ENCODE data around the gene LARP1B. TPM values are rescaled to one million over a fixed set of nuclear protein-coding genes. Genes with fewer than 3 reads are reported as not detected.

The LARP1B gene
- total and polyA plus RNA-seq, 2 donors (not counting 1 experiment from before 2014, with no cell fraction given), result 4.5 to 14.6 TPM

- Mint-ChIP-seq H3K27ac (no peak overlapping the region), H3K27me3 (no peaks in the 10 kb centered on the region), H3K4me3 (no peak overlapping the region), H3K9me3 (ENCODE audit: insufficient read depth) (no peaks in the 10 kb centered on the region), H3K4me1 (peaks cover 2% of the 10 kb centered on the region)
- Histone ChIP-seq H4K20me1 (ENCODE audit: control insufficient read depth, insufficient read depth, low read length, poor library complexity, severe bottlenecking) (no peaks in the 10 kb centered on the region), H3K4me1 (ENCODE audit: control insufficient read depth in 2 of 2, insufficient read depth in 2 of 2, low read length in 2 of 2) (no peaks in the 10 kb centered on the region), H3K4me3 (ENCODE audit: control extremely low read depth in 1 of 5, extremely low read depth in 1 of 5, insufficient read depth in 1 of 5, low read depth in 2 of 5, low read length in 4 of 5) (no peak overlapping the region), H3K4me2 (replicated peaks; ENCODE audit: low read depth, low read length, poor library complexity, severe bottlenecking) (no peak overlapping the region), H2AFZ (ENCODE audit: insufficient read depth, low read depth, low read length, poor library complexity, severe bottlenecking) (no peak overlapping the region), H3K36me3 (replicated peaks in 1 of 2; ENCODE audit: control extremely low read depth in 1 of 2, control insufficient read depth in 1 of 2, extremely low read depth in 1 of 2, insufficient read depth in 2 of 2, low read length in 1 of 2) (no peaks in the 10 kb centered on the region), H3K9me3 (ENCODE audit: control extremely low read depth in 1 of 3, control insufficient read depth in 2 of 3, insufficient read depth in 1 of 3, low read length in 2 of 3) (no peaks in the 10 kb centered on the region), H3K27me3 (replicated peaks in 1 of 4; ENCODE audit: control extremely low read depth in 1 of 4, control insufficient read depth in 3 of 4, insufficient read depth in 4 of 4, low read length in 3 of 4) (no peaks in the 10 kb centered on the region), H3K27ac (ENCODE audit: low read length in 2 of 2) (no peak overlapping the region), H3K79me2 (ENCODE audit: control insufficient read depth, insufficient read depth, low read length) (no peaks in the 10 kb centered on the region), H3K9ac (ENCODE audit: low read length) (no peak overlapping the region)
- no CpG with 5 or more reads among the region's 1 CpG for WGBS (ENCODE audit: insufficient coverage)
- ATAC-seq (ENCODE audit: low read depth) (no peak), DNase-seq (no peak)
- ChIA-PET POLR2A (no interaction called here), CTCF (no interaction called here)
- TF ChIP-seq EZH2 (IDR thresholded peaks at IDR 0.05; ENCODE audit: borderline replicate concordance, insufficient read depth, low read depth, low read length, poor library complexity, severe bottlenecking), result no peak
- intact Hi-C loops (cut with micrococcal nuclease), result no loop called here
Measured at GRCh38 chr4:128162434-128162833, 101.3 kb downstream of the LARP1B start.

- ATAC-seq (ENCODE audit: low read depth) (no peak), DNase-seq (no peak)
- no peaks in the 10 kb centered on the region for H3K79me2 ChIP-seq (ENCODE audit: control insufficient read depth, insufficient read depth, low read length)
- ChIA-PET CTCF (no interaction called here), POLR2A (no interaction called here)
- no peak overlapping the region for H3K4me3 ChIP-seq (ENCODE audit: control extremely low read depth in 1 of 5, extremely low read depth in 1 of 5, insufficient read depth in 1 of 5, low read depth in 2 of 5, low read length in 4 of 5)
- Mint-ChIP-seq H3K4me3 (no peak overlapping the region), H3K9me3 (ENCODE audit: insufficient read depth) (no peaks in the 10 kb centered on the region), H3K27ac (no peak overlapping the region), H3K4me1 (peaks cover 2% of the 10 kb centered on the region), H3K27me3 (no peaks in the 10 kb centered on the region)
- H3K4me2 ChIP-seq (replicated peaks; ENCODE audit: low read depth, low read length, poor library complexity, severe bottlenecking), result no peak overlapping the region
- no peak overlapping the region for H3K9ac ChIP-seq (ENCODE audit: low read length)
- H3K9me3 ChIP-seq (ENCODE audit: control extremely low read depth in 1 of 3, control insufficient read depth in 2 of 3, insufficient read depth in 1 of 3, low read length in 2 of 3), result no peaks in the 10 kb centered on the region
- intact Hi-C loops (cut with micrococcal nuclease), result no loop called here
- H4K20me1 ChIP-seq (ENCODE audit: control insufficient read depth, insufficient read depth, low read length, poor library complexity, severe bottlenecking), result no peaks in the 10 kb centered on the region
- H3K27me3 ChIP-seq (replicated peaks in 1 of 4; ENCODE audit: control extremely low read depth in 1 of 4, control insufficient read depth in 3 of 4, insufficient read depth in 4 of 4, low read length in 3 of 4), result no peaks in the 10 kb centered on the region
- H3K4me1 ChIP-seq (ENCODE audit: control insufficient read depth in 2 of 2, insufficient read depth in 2 of 2, low read length in 2 of 2), result no peaks in the 10 kb centered on the region
- TF ChIP-seq EZH2 (IDR thresholded peaks at IDR 0.05; ENCODE audit: borderline replicate concordance, insufficient read depth, low read depth, low read length, poor library complexity, severe bottlenecking), result no peak
- TF ChIP-seq, protein P1, sequence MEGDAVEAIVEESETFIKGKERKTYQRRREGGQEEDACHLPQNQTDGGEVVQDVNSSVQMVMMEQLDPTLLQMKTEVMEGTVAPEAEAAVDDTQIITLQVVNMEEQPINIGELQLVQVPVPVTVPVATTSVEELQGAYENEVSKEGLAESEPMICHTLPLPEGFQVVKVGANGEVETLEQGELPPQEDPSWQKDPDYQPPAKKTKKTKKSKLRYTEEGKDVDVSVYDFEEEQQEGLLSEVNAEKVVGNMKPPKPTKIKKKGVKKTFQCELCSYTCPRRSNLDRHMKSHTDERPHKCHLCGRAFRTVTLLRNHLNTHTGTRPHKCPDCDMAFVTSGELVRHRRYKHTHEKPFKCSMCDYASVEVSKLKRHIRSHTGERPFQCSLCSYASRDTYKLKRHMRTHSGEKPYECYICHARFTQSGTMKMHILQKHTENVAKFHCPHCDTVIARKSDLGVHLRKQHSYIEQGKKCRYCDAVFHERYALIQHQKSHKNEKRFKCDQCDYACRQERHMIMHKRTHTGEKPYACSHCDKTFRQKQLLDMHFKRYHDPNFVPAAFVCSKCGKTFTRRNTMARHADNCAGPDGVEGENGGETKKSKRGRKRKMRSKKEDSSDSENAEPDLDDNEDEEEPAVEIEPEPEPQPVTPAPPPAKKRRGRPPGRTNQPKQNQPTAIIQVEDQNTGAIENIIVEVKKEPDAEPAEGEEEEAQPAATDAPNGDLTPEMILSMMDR (IDR thresholded peaks at IDR 0.05), result no peak
- H2AFZ ChIP-seq (ENCODE audit: insufficient read depth, low read depth, low read length, poor library complexity, severe bottlenecking), result no peak overlapping the region
- H3K36me3 ChIP-seq (replicated peaks in 1 of 2; ENCODE audit: control extremely low read depth in 1 of 2, control insufficient read depth in 1 of 2, extremely low read depth in 1 of 2, insufficient read depth in 2 of 2, low read length in 1 of 2), result no peaks in the 10 kb centered on the region
- whole genome bisulfite sequencing (ENCODE audit: insufficient coverage), result no CpG with 5 or more reads among the region's 4 CpGs
- no peak overlapping the region for H3K27ac ChIP-seq (ENCODE audit: low read length in 2 of 2)
Measured at GRCh38 chr4:128163177-128164117, 102.3 kb downstream of the LARP1B start.

Data from B cell (primary cell).